HEK293 (cell line): ENCODE results near the gene TANGO2.

Source experiments
- CTCF ChIA-PET: fragments of 350-600 bp; formaldehyde crosslinking; extraction: SDS; loops from one replicate; lab custom pipeline; 2021; ENCODE audit warnings: antibody characterized with exemption; lab: Yijun Ruan, JAX
- POLR2A ChIA-PET: fragments of 300-600 bp; formaldehyde crosslinking; extraction: SDS; loops from one replicate; lab custom pipeline; 2020; ENCODE audit warnings: antibody characterized with exemption, inconsistent platforms; lab: Yijun Ruan, JAX
- H3K27ac ChIP-seq: fragments of 200-500 bp; sonication (Bioruptor generic); 2 replicates; pipeline ENCODE4 v1.5.1; 2014; ENCODE audit warnings: low read depth, low read length, control low read depth, inconsistent platforms; ENCODE audit errors: extremely low read depth
- H3K36me3 ChIP-seq, 2 experiments: fragments of 200-500 bp in 1 of 2; sonication (Bioruptor generic) in 1 of 2; 1 replicate in 1 of 2; 2 replicates in 1 of 2; pipeline ENCODE4 v1.5.1; 2014 to 2017; ENCODE audit warnings: inconsistent platforms in 2 of 2, low read length in 2 of 2; ENCODE audit not compliant: control insufficient read depth in 2 of 2, insufficient read depth in 1 of 2
- H3K4me1 ChIP-seq: fragments of 200-500 bp; sonication (Bioruptor generic); 2 replicates; pipeline ENCODE4 v1.5.1; 2014; ENCODE audit warnings: mild to moderate bottlenecking, low read length, inconsistent platforms; ENCODE audit not compliant: control insufficient read depth, insufficient read depth
- H3K4me3 ChIP-seq: 2 replicates; pipeline ENCODE4 v1.5.1; 2011; ENCODE audit warnings: low read depth, mild to moderate bottlenecking, control low read depth, low read length, moderate library complexity
- H3K9me3 ChIP-seq: fragments of 200-500 bp; sonication (Bioruptor generic); 2 replicates; pipeline ENCODE4 v1.5.1; 2014; ENCODE audit warnings: low read depth, low read length, inconsistent platforms; ENCODE audit not compliant: control insufficient read depth, insufficient read depth
- MZF1 ChIP-seq: fragments of 450-650 bp; formaldehyde crosslinking; IDR thresholded peaks from 2 replicates; pipeline ENCODE4 v1.5.1; 2017; ENCODE audit warnings: missing biosample characterization, missing genetic modification characterization, borderline replicate concordance
- PBX3 ChIP-seq: sonication (generic); formaldehyde crosslinking; IDR thresholded peaks from 2 replicates; pipeline ENCODE4 v1.8.1; 2022; ENCODE audit warnings: mild to moderate bottlenecking, moderate library complexity, missing genetic modification reagents
- SP3 ChIP-seq: fragments of 450-650 bp; formaldehyde crosslinking; IDR thresholded peaks from 2 replicates; pipeline ENCODE4 v1.5.1; 2016; ENCODE audit warnings: missing biosample characterization, missing genetic modification characterization
- TRIM28 ChIP-seq: IDR thresholded peaks from 2 replicates; pipeline ENCODE4 v1.6.1; 2011; ENCODE audit warnings: low read length, control low read depth, borderline replicate concordance
- ZBTB48 ChIP-seq: fragments of 450-650 bp; formaldehyde crosslinking; IDR thresholded peaks from 2 replicates; pipeline ENCODE4 v1.5.1; 2016; ENCODE audit warnings: missing biosample characterization, missing genetic modification characterization
- ZFP37 ChIP-seq: fragments of 450-650 bp; formaldehyde crosslinking; IDR thresholded peaks from 2 replicates; pipeline ENCODE4 v1.5.1; 2016; ENCODE audit warnings: missing biosample characterization, missing genetic modification characterization
- ZNF114 ChIP-seq: fragments of 450-650 bp; formaldehyde crosslinking; IDR thresholded peaks from 2 replicates; pipeline ENCODE4 v1.5.0; 2017; ENCODE audit warnings: missing biosample characterization, missing genetic modification characterization
- ZNF174 ChIP-seq: fragments of 450-650 bp; formaldehyde crosslinking; IDR thresholded peaks from 2 replicates; pipeline ENCODE4 v1.5.0; 2017; ENCODE audit warnings: missing biosample characterization, mild to moderate bottlenecking, missing genetic modification characterization
- ZNF248 ChIP-seq: fragments of 450-650 bp; formaldehyde crosslinking; IDR thresholded peaks from 2 replicates; pipeline ENCODE4 v1.5.1; 2017; ENCODE audit warnings: missing biosample characterization, missing genetic modification characterization
- ZNF280D ChIP-seq: fragments of 450-650 bp; formaldehyde crosslinking; IDR thresholded peaks from 2 replicates; pipeline ENCODE4 v1.5.1; 2016; ENCODE audit warnings: missing biosample characterization, missing genetic modification characterization
- ZNF292 ChIP-seq: fragments of 450-650 bp; formaldehyde crosslinking; IDR thresholded peaks from 2 replicates; pipeline ENCODE4 v1.5.1; 2016; ENCODE audit warnings: low read depth, missing biosample characterization, missing genetic modification characterization, borderline replicate concordance
- ZNF311 ChIP-seq: fragments of 450-650 bp; formaldehyde crosslinking; IDR thresholded peaks from 2 replicates; pipeline ENCODE4 v1.5.1; 2017; ENCODE audit warnings: missing biosample characterization, missing genetic modification characterization, borderline replicate concordance
- ZNF362 ChIP-seq: fragments of 450-650 bp; formaldehyde crosslinking; IDR thresholded peaks from 2 replicates; pipeline ENCODE4 v1.5.1; 2016; ENCODE audit warnings: missing biosample characterization, missing genetic modification characterization
- ZNF423 ChIP-seq: fragments of 450-650 bp; formaldehyde crosslinking; IDR thresholded peaks from 2 replicates; pipeline ENCODE4 v1.5.1; 2016; ENCODE audit warnings: missing biosample characterization, missing genetic modification characterization
- ZNF449 ChIP-seq: fragments of 450-650 bp; formaldehyde crosslinking; IDR thresholded peaks from 2 replicates; pipeline ENCODE4 v1.5.1; 2017; ENCODE audit warnings: missing biosample characterization, mild to moderate bottlenecking, missing genetic modification characterization, moderate library complexity
- ZNF510 ChIP-seq: fragments of 450-650 bp; formaldehyde crosslinking; IDR thresholded peaks from 2 replicates; pipeline ENCODE4 v1.5.1; 2018; ENCODE audit warnings: mild to moderate bottlenecking, missing genetic modification characterization, missing biosample characterization; ENCODE audit not compliant: insufficient replicate concordance
- ZNF610 ChIP-seq: fragments of 450-650 bp; formaldehyde crosslinking; IDR thresholded peaks from 2 replicates; pipeline ENCODE4 v1.5.1; 2016; ENCODE audit warnings: missing biosample characterization, missing genetic modification characterization, borderline replicate concordance
- ZNF623 ChIP-seq: fragments of 450-650 bp; formaldehyde crosslinking; IDR thresholded peaks from 2 replicates; pipeline ENCODE4 v1.5.1; 2016; ENCODE audit warnings: missing biosample characterization, missing genetic modification characterization
- ZNF707 ChIP-seq: fragments of 450-650 bp; formaldehyde crosslinking; IDR thresholded peaks from 2 replicates; pipeline ENCODE4 v1.5.1; 2016; ENCODE audit warnings: missing biosample characterization, missing genetic modification characterization
- ZNF791 ChIP-seq: fragments of 450-650 bp; formaldehyde crosslinking; IDR thresholded peaks from 2 replicates; pipeline ENCODE4 v1.5.1; 2016; ENCODE audit warnings: missing biosample characterization, missing genetic modification characterization
- ZSCAN23 ChIP-seq: fragments of 450-650 bp; formaldehyde crosslinking; IDR thresholded peaks from 2 replicates; pipeline ENCODE4 v1.5.1; 2016; ENCODE audit warnings: missing biosample characterization, missing genetic modification characterization
- ZSCAN30 ChIP-seq: fragments of 450-650 bp; IDR thresholded peaks from 2 replicates; pipeline ENCODE4 v1.5.1; 2018; ENCODE audit warnings: missing biosample characterization, mild to moderate bottlenecking, missing genetic modification characterization, moderate library complexity
- ZSCAN5A ChIP-seq: fragments of 450-650 bp; formaldehyde crosslinking; IDR thresholded peaks from 2 replicates; pipeline ENCODE4 v1.5.1; 2016; ENCODE audit warnings: missing biosample characterization, missing genetic modification characterization

TANGO2 gene

GRCh38 chr22:20093418-20094196, 72.7 kb downstream of the TANGO2 start:
- Histone ChIP-seq H3K4me1 (no peaks in the 10 kb centered on the region), H3K27ac (no peak overlapping the region), H3K9me3 (no peaks in the 10 kb centered on the region), H3K4me3 (no peak overlapping the region), H3K36me3 (peaks cover 66 to 99% of the 10 kb centered on the region in 2 experiments)
- TF ChIP-seq SP3 (tag by site-specific recombination) (no peak), ZNF791 (tag by site-specific recombination) (no peak), ZNF174 (no peak), ZNF114 (tag by site-specific recombination) (no peak), ZSCAN30 (tag by site-specific recombination) (no peak), ZSCAN5A (no peak)
- ChIA-PET POLR2A (interaction anchor here (0.7 to 1.9 kb wide), 4 partner anchors 8 to 24 kb away, joined by 3 to 5 read pairs (median 3); partner anchors contain the start of gene TRMT2A), CTCF (interaction anchor here (0.9 kb wide), 1 partner anchor 8 kb away, joined by 4 read pairs; no protein-coding TSS in a partner anchor)

- H3K9me3 ChIP-seq = no peaks in the 10 kb centered on the region
- H3K4me3 ChIP-seq = no peak overlapping the region
- POLR2A ChIA-PET = interaction anchor here (0.7 to 1.9 kb wide), 5 partner anchors 8 to 23 kb away, joined by 3 to 5 read pairs (median 3); partner anchors contain the start of gene TRMT2A
- no peak overlapping the region for H3K27ac ChIP-seq
- peaks cover 63 to 99% of the 10 kb centered on the region in 2 experiments for H3K36me3 ChIP-seq
- H3K4me1 ChIP-seq = no peaks in the 10 kb centered on the region
- CTCF ChIA-PET = interaction anchor here (0.9 kb wide), 1 partner anchor 9 kb away, joined by 4 read pairs; no protein-coding TSS in a partner anchor
- TF ChIP-seq ZNF610 (no peak), ZNF449 (tag by site-specific recombination) (no peak), ZFP37 (no peak), ZSCAN23 (tag by site-specific recombination) (no peak), ZNF362 (tag by site-specific recombination) (no peak), ZNF510 (no peak), ZNF248 (no peak), ZNF280D (tag by site-specific recombination) (no peak), ZNF707 (tag by site-specific recombination) (no peak), TRIM28 (no peak), ZNF423 (no peak), ZBTB48 (tag by site-specific recombination) (no peak), PBX3 (CRISPR knock-in tag) (no peak), MZF1 (tag by site-specific recombination) (no peak), ZNF311 (tag by site-specific recombination) (no peak), ZNF623 (tag by site-specific recombination) (no peak), ZNF292 (tag by site-specific recombination) (no peak)
Measured at GRCh38 chr22:20094197-20094807, 73.4 kb downstream of the TANGO2 start.
